ENCODE data around the gene FGF18. TPM values are rescaled to one million over a fixed set of nuclear protein-coding genes. Genes with fewer than 3 reads are reported as not detected.

Gene FGF18
- total and polyA plus RNA-seq, 2 donors (not counting 3 experiments of a cell fraction or from before 2014, with no cell fraction given): 0.04 to 0.27 TPM

DNA sequence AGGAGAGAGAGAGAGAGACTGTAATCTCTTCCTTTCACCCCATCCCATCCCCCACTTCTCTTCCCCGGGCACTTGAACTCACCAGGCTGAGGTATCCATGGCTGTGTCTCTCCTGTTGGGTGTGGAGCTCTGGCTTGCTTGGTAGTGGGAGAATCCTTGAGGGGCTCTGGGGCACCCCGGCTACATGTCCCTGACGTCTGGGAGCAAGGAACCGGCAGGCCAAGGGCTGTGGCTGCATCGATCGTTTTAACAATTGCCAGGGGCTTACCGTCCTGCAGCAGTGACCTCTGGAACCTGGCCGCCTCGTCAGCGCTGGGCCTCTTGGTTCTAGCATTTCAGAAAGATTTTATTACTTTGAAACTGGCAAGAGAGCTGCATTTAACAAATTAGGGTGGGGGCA lies 30.0 kb downstream of the FGF18 start:
- DNase-seq (ENCODE audit: low read depth, low spot score) (no peak), FAIRE-seq (no peak)
- POLR2A ChIA-PET: no interaction called here
- TF ChIP-seq JUN (IDR thresholded peaks at IDR 0.05; ENCODE audit: borderline replicate concordance, insufficient read depth, insufficient read length, low read depth) (no peak), POLR2A (IDR thresholded peaks at IDR 0.05; ENCODE audit: low read depth, low read length) (no peak), POLR2AphosphoS5 (IDR thresholded peaks at IDR 0.05; ENCODE audit: insufficient read depth, low read depth, low read length) (no peak), MYC (IDR thresholded peaks at IDR 0.05; ENCODE audit: low read depth, low read length) (no peak), EZH2 (IDR thresholded peaks at IDR 0.05; ENCODE audit: borderline replicate concordance, low read depth, low read length, severe bottlenecking) (no peak), GATA2 (IDR thresholded peaks at IDR 0.05; ENCODE audit: insufficient read depth, insufficient read length, low read depth, low read length) (no peak), FOS (IDR thresholded peaks at IDR 0.05; ENCODE audit: borderline replicate concordance, insufficient read depth, low read length) (no peak)
- TF ChIP-seq, protein P1, sequence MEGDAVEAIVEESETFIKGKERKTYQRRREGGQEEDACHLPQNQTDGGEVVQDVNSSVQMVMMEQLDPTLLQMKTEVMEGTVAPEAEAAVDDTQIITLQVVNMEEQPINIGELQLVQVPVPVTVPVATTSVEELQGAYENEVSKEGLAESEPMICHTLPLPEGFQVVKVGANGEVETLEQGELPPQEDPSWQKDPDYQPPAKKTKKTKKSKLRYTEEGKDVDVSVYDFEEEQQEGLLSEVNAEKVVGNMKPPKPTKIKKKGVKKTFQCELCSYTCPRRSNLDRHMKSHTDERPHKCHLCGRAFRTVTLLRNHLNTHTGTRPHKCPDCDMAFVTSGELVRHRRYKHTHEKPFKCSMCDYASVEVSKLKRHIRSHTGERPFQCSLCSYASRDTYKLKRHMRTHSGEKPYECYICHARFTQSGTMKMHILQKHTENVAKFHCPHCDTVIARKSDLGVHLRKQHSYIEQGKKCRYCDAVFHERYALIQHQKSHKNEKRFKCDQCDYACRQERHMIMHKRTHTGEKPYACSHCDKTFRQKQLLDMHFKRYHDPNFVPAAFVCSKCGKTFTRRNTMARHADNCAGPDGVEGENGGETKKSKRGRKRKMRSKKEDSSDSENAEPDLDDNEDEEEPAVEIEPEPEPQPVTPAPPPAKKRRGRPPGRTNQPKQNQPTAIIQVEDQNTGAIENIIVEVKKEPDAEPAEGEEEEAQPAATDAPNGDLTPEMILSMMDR (IDR thresholded peaks at IDR 0.05; ENCODE audit: extremely low read depth in 1 of 2, insufficient read depth in 1 of 2, low read depth in 1 of 2, low read length in 2 of 2): no peak
- TF ChIP-seq, protein P2, sequence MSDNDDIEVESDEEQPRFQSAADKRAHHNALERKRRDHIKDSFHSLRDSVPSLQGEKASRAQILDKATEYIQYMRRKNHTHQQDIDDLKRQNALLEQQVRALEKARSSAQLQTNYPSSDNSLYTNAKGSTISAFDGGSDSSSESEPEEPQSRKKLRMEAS (IDR thresholded peaks at IDR 0.05; ENCODE audit: insufficient read depth, insufficient read length): no peak
- intact Hi-C loops (cut with micrococcal nuclease): no loop called here
- no peaks in the 10 kb centered on the region for H3K9me1 ChIP-seq (replicated peaks; ENCODE audit: control insufficient read depth, extremely low read depth, insufficient read depth, low read length)
- no TSS peak for BruUV-seq (replicated peaks)
- no peaks in the 10 kb centered on the region for H3K36me3 ChIP-seq (ENCODE audit: control insufficient read depth in 2 of 2, extremely low read depth in 1 of 2, insufficient read depth in 2 of 2, low read length in 2 of 2)
- dilution Hi-C loops (cut with MboI; ENCODE audit: extremely low pct_ligation_motif_present, low sequenced_read_pairs): no loop called here
- H3K79me2 ChIP-seq (ENCODE audit: control insufficient read depth, insufficient read depth, low read length): no peaks in the 10 kb centered on the region
- no peaks in the 10 kb centered on the region for H4K20me1 ChIP-seq (replicated peaks; ENCODE audit: control insufficient read depth, extremely low read depth, insufficient read depth, low read length)
- H3K9me3 ChIP-seq (replicated peaks; ENCODE audit: control insufficient read depth, insufficient read depth, low read length): no peaks in the 10 kb centered on the region
- H3K27me3 ChIP-seq (ENCODE audit: control insufficient read depth in 2 of 2, insufficient read depth in 2 of 2, low read length in 2 of 2): no peaks in the 10 kb centered on the region
- CTCF ChIA-PET: interaction anchor here (1.0 to 2.0 kb wide), 2 partner anchors 21 to 30 kb away, joined by 4 to 5 read pairs; partner anchors contain the start of gene FGF18
- no peak overlapping the region for H3K9ac ChIP-seq (replicated peaks; ENCODE audit: extremely low read depth, insufficient read depth, low read length)
- no peak overlapping the region for H3K4me3 ChIP-seq (replicated peaks in 1 of 3; ENCODE audit: insufficient read depth in 1 of 3, low read depth in 1 of 3, low read length in 3 of 3)
- H3K27ac ChIP-seq (ENCODE audit: insufficient read depth, low read depth, low read length): no peak overlapping the region
- H3K4me2 ChIP-seq (ENCODE audit: insufficient read depth, low read length): no peak overlapping the region
- H3K4me1 ChIP-seq (ENCODE audit: control insufficient read depth, extremely low read depth, insufficient read depth, low read length): peaks cover 15% of the 10 kb centered on the region
- H2AFZ ChIP-seq (ENCODE audit: low read depth, low read length): no peak overlapping the region

Measured in endothelial cell of umbilical vein (primary cell).